KBM-7 (cell line): Measurements from ENCODE around the gene HSPG2.
"Not testable (repeated sequence)": the region's sequence is repeated elsewhere in the genome, so short reads cannot be mapped to it uniquely, and the experiment has no call there.

Experiments used
- DNase-seq: peaks from one replicate; pipeline ENCODE4 v3.0.0-alpha.2; 2015
- in situ Hi-C: fragments of 300-500 bp; cut with MboI; formaldehyde crosslinking; loops from 2 replicates; pipeline ENCODE4 v1.14.3; 2020; ENCODE audit warnings: low sequenced_read_pairs, low pct_unique_long_range_greater_than_20kb, mixed read lengths

Gene HSPG2

GRCh38 chr1:21961337-21961736, 24.2 kb upstream of the HSPG2 start:
- in situ Hi-C loops, result no loop called here
- no peak for DNase-seq

GRCh38 chr1:21956720-21957552, 19.8 kb upstream of the HSPG2 start:
- in situ Hi-C loops, result loop anchor here (10.0 kb wide), 1 partner anchor 62 kb away; no protein-coding TSS in a partner anchor
- DNase-seq, result peak; percentile 58

- in situ Hi-C loops, result loop anchor here (10.0 kb wide), 1 partner anchor 61 kb away; no protein-coding TSS in a partner anchor
- peak; percentile 33 for DNase-seq
Measured at GRCh38 chr1:21955501-21956281, 18.6 kb upstream of the HSPG2 start.

DNA sequence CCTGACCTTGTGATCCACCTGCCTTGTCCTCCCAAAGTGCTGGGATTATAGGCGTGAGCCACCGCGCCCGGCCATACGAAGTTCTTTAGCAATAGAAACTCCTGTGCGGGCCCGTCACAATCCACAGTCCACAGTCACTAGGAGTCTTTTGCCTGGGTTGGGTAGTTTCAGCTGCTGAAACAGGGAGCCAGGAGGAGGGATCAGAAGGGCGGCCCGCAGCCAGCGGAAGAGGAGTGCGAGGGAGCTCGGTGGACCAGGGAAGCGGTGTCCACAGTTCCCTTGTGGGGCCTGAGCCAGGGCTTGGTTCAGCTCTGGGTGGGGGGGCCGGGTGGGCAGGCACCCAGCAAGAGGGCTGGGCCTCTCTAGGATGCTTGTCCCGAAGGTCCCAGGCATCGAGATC, 17.9 kb upstream of the HSPG2 start:
- no peak for DNase-seq
- in situ Hi-C loops, result loop anchor here (10.0 kb wide), 1 partner anchor 60 kb away; no protein-coding TSS in a partner anchor

GRCh38 chr1:21952786-21953520, 15.8 kb upstream of the HSPG2 start:
- in situ Hi-C loops, result loop anchor here (10.0 kb wide), 1 partner anchor 58 kb away; no protein-coding TSS in a partner anchor
- no peak for DNase-seq

DNA sequence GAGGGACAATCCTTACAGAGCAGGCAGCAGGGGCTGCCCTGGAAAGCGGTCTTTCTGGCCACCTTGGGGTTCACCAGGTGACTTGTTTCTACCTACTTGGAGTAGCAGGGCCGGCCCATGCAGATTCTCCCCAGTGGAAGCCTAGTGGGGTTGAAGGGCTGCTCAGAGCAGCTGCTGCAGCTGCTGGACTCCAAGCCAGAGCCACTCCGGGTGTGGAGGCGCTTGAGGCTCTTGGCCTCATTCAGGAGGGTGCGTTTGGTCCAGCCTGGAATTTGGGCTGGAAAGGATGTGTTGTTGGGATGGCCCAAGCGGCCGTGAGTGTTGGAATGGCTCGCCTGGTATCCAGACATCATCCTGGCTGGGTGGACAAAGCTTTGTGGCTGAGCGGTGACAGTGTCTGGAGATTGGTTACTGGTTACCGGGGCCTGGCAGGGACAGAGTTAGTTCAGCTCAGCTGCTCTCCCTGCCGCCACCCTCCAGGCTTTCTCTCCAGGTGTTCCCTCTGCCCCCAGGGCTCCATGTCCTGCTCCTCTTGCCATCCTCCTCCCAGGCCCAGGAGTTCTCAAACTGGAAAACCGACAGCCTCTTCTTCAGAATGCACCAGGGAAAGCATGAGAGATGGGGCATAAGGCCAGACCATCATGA, 14.2 kb upstream of the HSPG2 start:
- in situ Hi-C loops, result loop anchor here (10.0 kb wide), 1 partner anchor 57 kb away; no protein-coding TSS in a partner anchor
- no peak for DNase-seq

DNA sequence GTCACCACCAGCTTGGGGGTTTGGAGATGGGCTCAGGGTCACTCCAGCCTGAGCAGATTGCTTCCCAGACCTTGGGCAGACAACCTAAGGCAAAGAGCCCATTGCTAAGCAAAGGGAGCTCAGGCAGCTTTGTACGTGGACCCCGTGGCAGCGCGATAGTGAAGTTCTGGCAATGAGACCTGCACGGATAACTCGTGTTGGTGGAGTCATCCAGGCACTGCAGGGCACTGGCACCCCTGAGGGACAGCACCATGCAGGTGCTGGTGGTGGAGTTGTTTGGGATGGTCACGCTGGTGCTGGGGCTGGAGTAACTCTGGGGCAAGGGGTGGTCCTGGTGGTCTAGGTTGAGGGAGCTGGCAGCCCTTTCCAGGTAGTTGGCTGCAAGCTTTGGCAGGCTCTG, 13.6 kb upstream of the HSPG2 start:
- no peak for DNase-seq
- in situ Hi-C loops, result loop anchor here (10.0 kb wide), 1 partner anchor 56 kb away; no protein-coding TSS in a partner anchor

GRCh38 chr1:21946836-21947587, 9.9 kb upstream of the HSPG2 start:
- in situ Hi-C loops, result no loop called here
- DNase-seq, result peak; percentile 36

DNA sequence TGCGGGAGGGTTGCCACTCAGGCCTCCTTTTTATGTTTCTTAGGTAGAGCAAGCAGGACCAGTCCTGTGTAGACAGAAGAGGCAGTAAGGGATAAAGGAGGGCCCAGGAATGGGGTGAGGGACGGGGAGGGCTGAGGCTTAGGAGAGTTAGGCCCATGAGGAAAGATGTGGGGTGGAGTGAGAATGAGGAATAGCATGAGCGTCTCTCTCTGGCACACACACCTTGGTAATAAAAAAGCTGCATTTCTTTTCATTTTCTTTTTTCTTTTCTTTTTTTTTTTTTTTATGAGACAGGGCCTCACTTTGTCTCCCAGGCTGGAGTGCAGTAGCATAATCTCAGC, 7.6 kb upstream of the HSPG2 start:
- DNase-seq, result no peak
- in situ Hi-C loops, result no loop called here

DNA sequence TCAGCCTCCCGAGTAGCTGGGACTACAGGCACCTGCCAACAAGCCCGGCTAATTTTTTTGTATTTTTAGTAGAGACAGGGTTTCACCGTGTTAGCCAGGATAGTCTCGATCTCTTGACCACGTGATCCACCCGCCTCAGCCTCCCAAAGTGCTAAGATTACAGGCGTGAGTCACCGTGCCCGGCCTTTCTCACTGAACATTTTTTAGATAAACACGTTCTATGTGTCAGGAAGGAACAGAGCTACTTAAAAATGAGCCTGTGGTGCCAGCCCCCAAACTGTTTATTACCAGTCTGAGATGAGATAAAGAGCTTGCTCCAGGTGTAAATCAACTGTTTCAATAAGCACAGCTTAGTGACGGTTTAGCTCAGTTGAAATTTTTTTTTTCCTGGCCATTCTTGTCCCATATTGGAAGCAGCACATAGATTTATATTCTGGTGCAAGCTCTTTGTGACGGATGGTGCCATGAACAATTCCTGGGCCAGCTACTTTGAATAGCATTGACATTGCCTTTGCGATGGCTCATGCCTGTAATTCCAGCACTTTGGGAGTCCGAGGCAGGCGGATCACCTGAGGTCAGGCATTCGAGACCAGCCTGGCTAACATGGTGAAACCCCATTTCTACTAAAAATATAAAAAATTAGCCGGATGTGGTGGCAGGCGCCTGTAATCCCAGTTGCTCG, 6.0 kb upstream of the HSPG2 start:
- DNase-seq, in situ Hi-C loops: not testable (repeated sequence)

GRCh38 chr1:21942464-21942863, 5.4 kb upstream of the HSPG2 start:
- DNase-seq, result no peak
- in situ Hi-C loops, result no loop called here

GRCh38 chr1:21941370-21941769, 4.3 kb upstream of the HSPG2 start:
- no peak for DNase-seq
- in situ Hi-C loops, result no loop called here

GRCh38 chr1:21940492-21940891, 3.4 kb upstream of the HSPG2 start:
- DNase-seq, result no peak
- in situ Hi-C loops, result no loop called here

- peak; percentile 75 for DNase-seq
- in situ Hi-C loops, result no loop called here
Measured at GRCh38 chr1:21939650-21940374, 2.7 kb upstream of the HSPG2 start.

GRCh38 chr1:21938732-21939538, 1.8 kb upstream of the HSPG2 start:
- in situ Hi-C loops, result no loop called here
- DNase-seq, result no peak

DNA sequence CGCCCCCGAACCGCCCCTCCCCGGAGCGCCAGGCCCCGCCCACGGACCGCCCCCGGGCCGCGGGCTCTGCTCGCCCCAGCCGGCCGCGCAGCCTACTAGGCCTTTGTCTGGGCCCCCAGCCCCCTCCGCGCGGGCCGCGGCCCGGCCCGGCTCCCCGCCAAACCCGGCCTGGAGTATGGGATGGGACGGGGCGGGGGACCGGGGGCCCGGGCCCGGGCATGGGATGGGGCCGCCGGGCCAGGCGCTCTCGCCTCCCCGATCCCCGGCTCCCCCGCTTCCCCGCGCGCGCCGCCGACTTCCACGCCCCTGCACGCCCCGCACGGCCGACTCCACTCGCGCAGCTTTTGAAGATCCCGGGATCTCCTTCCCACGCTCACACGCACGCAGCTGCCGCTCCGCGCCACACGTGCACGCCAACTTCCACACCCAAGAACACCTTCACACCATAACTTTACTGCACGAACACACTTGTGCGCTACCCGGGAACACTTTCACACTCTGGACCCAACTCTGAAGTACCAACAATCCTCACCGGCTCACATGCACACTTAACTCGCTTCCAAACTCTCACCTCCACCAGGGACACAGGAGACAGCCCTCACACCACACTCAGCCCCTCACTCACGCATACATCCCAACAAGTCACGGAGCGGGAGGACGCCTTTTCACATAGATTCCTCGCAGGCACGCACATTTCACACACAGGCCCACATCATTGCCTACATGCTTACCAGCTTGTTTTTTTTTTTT, 437 bp upstream of the HSPG2 start:
- in situ Hi-C loops, result no loop called here
- peak; percentile 71 for DNase-seq
